Progenitor cell of endocrine pancreas (in vitro differentiated cells): Measurements from ENCODE around the gene GULP1. TPM values are rescaled to one million over a fixed set of nuclear protein-coding genes. Genes with fewer than 3 reads are reported as not detected.

Experiments used
- DNase-seq: peaks from one replicate; pipeline ENCODE4 v3.0.0; 2021; ENCODE audit warnings: low spot score; ENCODE audit not compliant: unreplicated experiment
- H3K27ac Mint-ChIP-seq: 2 replicates; pipeline ENCODE4 v1.8.0; 2021; ENCODE audit warnings: mild to moderate bottlenecking, moderate library complexity, mixed read lengths
- H3K27me3 Mint-ChIP-seq: 2 replicates; pipeline ENCODE4 v1.8.0; 2021; ENCODE audit warnings: mixed read lengths
- H3K36me3 Mint-ChIP-seq: 2 replicates; pipeline ENCODE4 v1.8.0; 2022; ENCODE audit warnings: mixed read lengths; ENCODE audit not compliant: insufficient read depth
- H3K4me1 Mint-ChIP-seq: 2 replicates; pipeline ENCODE4 v1.8.0; 2021; ENCODE audit warnings: low read depth, mixed read lengths
- H3K4me3 Mint-ChIP-seq: 2 replicates; pipeline ENCODE4 v1.8.0; 2021; ENCODE audit warnings: low read depth, mild to moderate bottlenecking, moderate library complexity, mixed read lengths
- H3K9me3 Mint-ChIP-seq: 2 replicates; pipeline ENCODE4 v1.8.0; 2021; ENCODE audit warnings: low read depth, mixed read lengths
- CTCF ChIP-seq: fragments of 200-600 bp; sonication (generic); IDR thresholded peaks from one replicate; pipeline ENCODE4 v1.5.0; 2021; ENCODE audit warnings: antibody characterized with exemption, mild to moderate bottlenecking; ENCODE audit not compliant: unreplicated experiment
- total RNA-seq: library from RNA; stranded (reverse); gene quantifications from 2 replicates; pipeline ENCODE4 v1.2.1, GENCODE V29; 2021

Gene GULP1
- total RNA-seq, 1 donor from 2014 or later = 39.4 TPM

GRCh38 chr2:188414869-188415753, 123.4 kb downstream of the GULP1 start:
- peak overlapping the region; percentile 13 for H3K27ac Mint-ChIP-seq
- peaks cover 34% of the 10 kb centered on the region for H3K9me3 Mint-ChIP-seq
- no peak for DNase-seq
- TF ChIP-seq CTCF = no peak
- peaks cover 12% of the 10 kb centered on the region for H3K36me3 Mint-ChIP-seq
- peaks cover 14% of the 10 kb centered on the region for H3K4me1 Mint-ChIP-seq
- H3K27me3 Mint-ChIP-seq = no peaks in the 10 kb centered on the region
- H3K4me3 Mint-ChIP-seq = no peak overlapping the region

GRCh38 chr2:188415754-188416083, 124.0 kb downstream of the GULP1 start:
- Mint-ChIP-seq H3K27me3 (no peaks in the 10 kb centered on the region), H3K4me3 (no peak overlapping the region), H3K9me3 (peaks cover 33% of the 10 kb centered on the region), H3K27ac (no peak overlapping the region), H3K36me3 (peaks cover 12% of the 10 kb centered on the region), H3K4me1 (peaks cover 14% of the 10 kb centered on the region)
- no peak for DNase-seq
- TF ChIP-seq CTCF = no peak

- H3K27me3 Mint-ChIP-seq = no peaks in the 10 kb centered on the region
- H3K4me1 Mint-ChIP-seq = peaks cover 14% of the 10 kb centered on the region
- H3K36me3 Mint-ChIP-seq = peaks cover 12% of the 10 kb centered on the region
- TF ChIP-seq CTCF = no peak
- H3K4me3 Mint-ChIP-seq = no peak overlapping the region
- no peak for DNase-seq
- H3K27ac Mint-ChIP-seq = no peak overlapping the region
- peaks cover 32% of the 10 kb centered on the region for H3K9me3 Mint-ChIP-seq
Observed at GRCh38 chr2:188416367-188416766, 124.7 kb downstream of the GULP1 start.

- H3K27ac Mint-ChIP-seq = no peak overlapping the region
- H3K27me3 Mint-ChIP-seq = no peaks in the 10 kb centered on the region
- H3K4me3 Mint-ChIP-seq = no peak overlapping the region
- H3K9me3 Mint-ChIP-seq = peaks cover 16% of the 10 kb centered on the region
- TF ChIP-seq CTCF = no peak
- peaks cover 3% of the 10 kb centered on the region for H3K36me3 Mint-ChIP-seq
- peaks cover 5% of the 10 kb centered on the region for H3K4me1 Mint-ChIP-seq
- no peak for DNase-seq
Observed at GRCh38 chr2:188422726-188423125, 131.1 kb downstream of the GULP1 start.

GRCh38 chr2:188425266-188425665, 133.6 kb downstream of the GULP1 start:
- H3K4me1 Mint-ChIP-seq = peaks cover 5% of the 10 kb centered on the region
- no peak overlapping the region for H3K4me3 Mint-ChIP-seq
- peaks cover 7% of the 10 kb centered on the region for H3K9me3 Mint-ChIP-seq
- no peak overlapping the region for H3K27ac Mint-ChIP-seq
- H3K27me3 Mint-ChIP-seq = no peaks in the 10 kb centered on the region
- no peak for TF ChIP-seq CTCF
- no peak for DNase-seq
- H3K36me3 Mint-ChIP-seq = peaks cover 3% of the 10 kb centered on the region
